MM.1S (cell line): ENCODE results near the gene RANBP9.

ENCODE experiments used
- DNase-seq: peaks from one replicate; pipeline ENCODE4 v3.0.0-alpha.2; 2015
- H2AFZ ChIP-seq: fragments of 300-600 bp; sonication (generic); 2 replicates; pipeline ENCODE4 v1.6.0; 2016; ENCODE audit warnings: antibody characterized with exemption, low read length
- H3F3A ChIP-seq: fragments of 300-600 bp; sonication (generic); 2 replicates; pipeline ENCODE4 v1.6.1; 2016; ENCODE audit warnings: mild to moderate bottlenecking, antibody characterized with exemption, low read length, moderate library complexity, mixed read lengths; ENCODE audit not compliant: insufficient read depth
- H3K27ac ChIP-seq: fragments of 300-600 bp; sonication (generic); 2 replicates; pipeline ENCODE4 v1.5.1; 2016; ENCODE audit warnings: mild to moderate bottlenecking, low read length
- H3K27me3 ChIP-seq: fragments of 300-600 bp; sonication (generic); replicated peaks from 2 replicates; pipeline ENCODE4 v1.6.0; 2016; ENCODE audit warnings: low read length; ENCODE audit not compliant: insufficient read depth
- H3K36me3 ChIP-seq: fragments of 300-600 bp; sonication (generic); replicated peaks from 2 replicates; pipeline ENCODE4 v1.6.1; 2016; ENCODE audit warnings: mild to moderate bottlenecking, low read length, mixed read lengths; ENCODE audit not compliant: insufficient read depth
- H3K4me1 ChIP-seq: fragments of 300-600 bp; sonication (generic); 2 replicates; pipeline ENCODE4 v1.6.1; 2016; ENCODE audit warnings: low read length, mixed read lengths
- H3K4me2 ChIP-seq: fragments of 300-600 bp; sonication (generic); 2 replicates; pipeline ENCODE4 v1.6.0; 2016; ENCODE audit warnings: low read depth, low read length
- H3K4me3 ChIP-seq: fragments of 300-600 bp; sonication (generic); 2 replicates; pipeline ENCODE4 v1.5.1; 2016; ENCODE audit warnings: low read length, mixed read lengths
- H3K79me2 ChIP-seq: fragments of 300-600 bp; sonication (generic); 2 replicates; pipeline ENCODE4 v1.6.1; 2016; ENCODE audit warnings: mixed run types, low read length, mixed read lengths
- H3K9ac ChIP-seq: fragments of 300-600 bp; sonication (generic); 2 replicates; pipeline ENCODE4 v1.6.1; 2016; ENCODE audit warnings: low read length, mixed read lengths
- H3K9me2 ChIP-seq: fragments of 300-600 bp; sonication (generic); replicated peaks from 2 replicates; pipeline ENCODE4 v1.6.1; 2016; ENCODE audit warnings: mild to moderate bottlenecking, low read length, mixed read lengths; ENCODE audit not compliant: insufficient read depth
- H3K9me3 ChIP-seq: fragments of 300-600 bp; sonication (generic); replicated peaks from 2 replicates; pipeline ENCODE4 v1.6.1; 2016; ENCODE audit warnings: mild to moderate bottlenecking, low read length, mixed read lengths; ENCODE audit not compliant: insufficient read depth
- H4K20me1 ChIP-seq: fragments of 300-600 bp; sonication (generic); 2 replicates; pipeline ENCODE4 v1.6.1; 2016; ENCODE audit warnings: mild to moderate bottlenecking, low read length, moderate library complexity, mixed read lengths; ENCODE audit not compliant: insufficient read depth
- EZH2 ChIP-seq: fragments of 300-600 bp; sonication (generic); optimal IDR thresholded peaks from 2 replicates; pipeline ENCODE3; 2017; ENCODE audit warnings: low read depth, mild to moderate bottlenecking, antibody characterized with exemption, low read length, mixed read lengths
- EZH2phosphoT487 ChIP-seq: fragments of 300-600 bp; sonication (generic); IDR thresholded peaks from 2 replicates; pipeline ENCODE4 v1.6.1; 2018; ENCODE audit warnings: antibody characterized with exemption, low read length
- TF ChIP-seq, protein P1 (sequence below): fragments of 300-600 bp; sonication (generic); IDR thresholded peaks from 2 replicates; pipeline ENCODE4 v1.5.1; 2016; ENCODE audit warnings: antibody characterized with exemption, low read length, mixed read lengths

Gene RANBP9

GRCh38 chr6:13617066-13617465, 94.6 kb downstream of the RANBP9 start:
- peaks cover 20% of the 10 kb centered on the region for H3K36me3 ChIP-seq
- H3K4me3 ChIP-seq, result no peak overlapping the region
- no peaks in the 10 kb centered on the region for H3K9me3 ChIP-seq
- no peaks in the 10 kb centered on the region for H3K27me3 ChIP-seq
- TF ChIP-seq, protein P1, sequence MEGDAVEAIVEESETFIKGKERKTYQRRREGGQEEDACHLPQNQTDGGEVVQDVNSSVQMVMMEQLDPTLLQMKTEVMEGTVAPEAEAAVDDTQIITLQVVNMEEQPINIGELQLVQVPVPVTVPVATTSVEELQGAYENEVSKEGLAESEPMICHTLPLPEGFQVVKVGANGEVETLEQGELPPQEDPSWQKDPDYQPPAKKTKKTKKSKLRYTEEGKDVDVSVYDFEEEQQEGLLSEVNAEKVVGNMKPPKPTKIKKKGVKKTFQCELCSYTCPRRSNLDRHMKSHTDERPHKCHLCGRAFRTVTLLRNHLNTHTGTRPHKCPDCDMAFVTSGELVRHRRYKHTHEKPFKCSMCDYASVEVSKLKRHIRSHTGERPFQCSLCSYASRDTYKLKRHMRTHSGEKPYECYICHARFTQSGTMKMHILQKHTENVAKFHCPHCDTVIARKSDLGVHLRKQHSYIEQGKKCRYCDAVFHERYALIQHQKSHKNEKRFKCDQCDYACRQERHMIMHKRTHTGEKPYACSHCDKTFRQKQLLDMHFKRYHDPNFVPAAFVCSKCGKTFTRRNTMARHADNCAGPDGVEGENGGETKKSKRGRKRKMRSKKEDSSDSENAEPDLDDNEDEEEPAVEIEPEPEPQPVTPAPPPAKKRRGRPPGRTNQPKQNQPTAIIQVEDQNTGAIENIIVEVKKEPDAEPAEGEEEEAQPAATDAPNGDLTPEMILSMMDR, result no peak
- TF ChIP-seq EZH2, result no peak
- TF ChIP-seq EZH2phosphoT487, result no peak
- H3K9ac ChIP-seq, result no peak overlapping the region
- H3K4me1 ChIP-seq, result peaks cover 21% of the 10 kb centered on the region
- H3K27ac ChIP-seq, result no peak overlapping the region
- H3K4me2 ChIP-seq, result peak overlapping the region; percentile 90
- no peak for DNase-seq
- H4K20me1 ChIP-seq, result peaks cover 8% of the 10 kb centered on the region; the same call in 1 of the 2 replicates
- no peak overlapping the region for H2AFZ ChIP-seq
- H3F3A ChIP-seq, result peaks cover 15% of the 10 kb centered on the region; the same call in 1 of the 2 replicates
- H3K79me2 ChIP-seq, result peaks cover 65% of the 10 kb centered on the region
- H3K9me2 ChIP-seq, result no peaks in the 10 kb centered on the region

DNA sequence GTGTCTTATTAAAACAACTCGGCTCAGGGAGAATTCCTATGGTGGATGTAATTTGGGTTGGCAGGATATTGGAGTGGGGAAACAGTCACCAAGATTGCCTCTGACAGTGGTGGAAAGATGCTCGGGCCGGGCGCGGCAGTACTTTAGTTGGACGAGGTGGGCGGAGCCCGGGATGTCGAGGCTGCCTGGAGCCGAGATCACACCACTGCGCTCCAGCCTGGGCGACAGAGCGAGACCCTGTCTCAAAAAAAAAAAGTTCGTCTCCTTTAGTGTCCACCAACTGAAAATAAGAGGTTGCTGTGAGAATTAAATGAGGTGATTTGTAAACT, 95.9 kb downstream of the RANBP9 start:
- Histone ChIP-seq H3K4me3 (peak overlapping the region; percentile 89), H3K9me3 (no peaks in the 10 kb centered on the region), H3K79me2 (peaks cover 60% of the 10 kb centered on the region), H3K4me2 (peak overlapping the region; percentile 90), H4K20me1 (peaks cover 8% of the 10 kb centered on the region; the same call in 1 of the 2 replicates), H3K36me3 (peaks cover 8% of the 10 kb centered on the region), H2AFZ (peak overlapping the region; percentile 65), H3F3A (peaks cover 26% of the 10 kb centered on the region), H3K9me2 (no peaks in the 10 kb centered on the region), H3K27me3 (no peaks in the 10 kb centered on the region), H3K9ac (peak overlapping the region; percentile 95), H3K27ac (peak overlapping the region; percentile 83; the same call in 1 of the 2 replicates), H3K4me1 (peaks cover 29% of the 10 kb centered on the region)
- TF ChIP-seq EZH2, result no peak
- no peak for TF ChIP-seq EZH2phosphoT487
- TF ChIP-seq, protein P1, result no peak
- DNase-seq, result peak; percentile 25

DNA sequence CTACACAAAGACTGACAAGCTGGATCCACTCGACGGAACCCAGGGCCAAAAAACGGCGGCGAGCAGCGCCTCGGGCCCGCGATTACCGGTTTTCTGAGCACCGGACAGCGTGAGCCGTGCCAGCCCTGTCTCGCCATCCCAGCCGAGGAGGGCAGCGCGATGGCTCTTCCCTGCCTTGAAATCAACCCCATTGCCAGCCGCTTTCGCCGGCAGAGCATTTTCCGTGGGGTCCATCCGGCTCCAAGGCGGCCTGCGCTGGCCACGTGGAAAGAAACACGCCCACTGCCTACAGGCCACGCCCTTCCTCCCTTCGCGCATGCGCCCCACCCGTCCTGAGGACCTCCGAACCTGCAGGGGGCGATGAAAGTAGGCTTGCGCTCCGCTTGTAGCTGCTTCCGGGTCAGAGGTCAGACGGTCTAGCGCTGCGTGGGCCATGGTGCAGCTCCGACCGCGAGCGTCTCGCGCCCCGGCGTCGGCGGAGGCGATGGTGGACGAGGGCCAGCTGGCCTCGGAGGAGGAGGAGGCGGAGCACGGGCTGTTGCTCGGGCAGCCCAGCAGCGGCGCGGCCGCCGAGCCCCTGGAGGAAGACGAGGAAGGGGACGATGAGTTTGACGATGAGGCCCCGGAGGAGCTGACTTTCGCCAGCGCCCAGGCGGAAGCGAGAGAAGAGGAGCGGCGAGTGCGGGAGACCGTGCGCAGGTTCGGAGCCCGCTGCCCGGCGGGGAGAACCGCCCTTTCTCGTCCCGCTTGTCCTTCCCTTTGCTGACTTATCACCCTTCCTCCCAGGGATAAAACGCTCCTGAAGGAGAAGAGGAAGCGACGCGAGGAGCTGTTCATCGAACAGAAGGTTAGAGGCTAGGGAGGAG, 96.5 kb downstream of the RANBP9 start, which contains the start of gene NOL7:
TSS of gene NOL7 (plus strand) at position 410 of the 866 bp plus-strand sequence. CDS start at position 434, 24 bp downstream.
- no peak for TF ChIP-seq EZH2phosphoT487
- TF ChIP-seq, protein P1, result peak; percentile 91
- peak; percentile 97 for DNase-seq
- Histone ChIP-seq H3K27me3 (no peaks in the 10 kb centered on the region), H3K4me2 (peak within 1 kb of the TSS; percentile 90), H3K4me3 (peak within 1 kb of the TSS; percentile 89), H3K36me3 (peaks cover 7% of the 10 kb centered on the region), H4K20me1 (peaks cover 8% of the 10 kb centered on the region; the same call in 1 of the 2 replicates), H3K9ac (peak within 1 kb of the TSS; percentile 95), H3K4me1 (peaks cover 35% of the 10 kb centered on the region), H3K9me2 (no peaks in the 10 kb centered on the region), H3F3A (peaks cover 27% of the 10 kb centered on the region), H2AFZ (peak within 1 kb of the TSS; percentile 87), H3K9me3 (no peaks in the 10 kb centered on the region), H3K79me2 (peaks cover 58% of the 10 kb centered on the region), H3K27ac (peak within 1 kb of the TSS; percentile 83)
